Measurements from ENCODE around the gene ANKRD33B. TPM values are rescaled to one million over a fixed set of nuclear protein-coding genes. Genes with fewer than 3 reads are reported as not detected.

The ANKRD33B gene
- total RNA-seq, 1 experiment from 2014 or later: 6.9 TPM

DNA sequence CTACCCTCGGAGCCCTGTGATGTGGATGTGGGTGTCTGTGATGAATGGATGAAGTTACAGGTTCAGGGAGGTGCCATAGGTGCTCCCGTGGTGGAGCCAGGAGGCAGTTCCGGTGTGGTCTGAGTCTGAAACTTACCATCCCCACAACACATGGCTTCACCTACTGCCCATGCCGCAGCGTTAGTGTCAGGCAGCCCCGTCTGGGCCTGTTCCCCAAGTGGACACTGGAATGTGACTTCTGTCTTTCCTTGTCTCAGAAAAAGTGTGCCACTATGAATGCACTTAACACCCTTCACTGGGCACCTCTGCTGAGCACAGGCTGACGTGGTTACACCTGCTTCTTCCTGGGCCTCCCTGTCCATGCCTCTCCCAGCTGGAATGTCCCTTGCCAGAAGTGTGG, 8.6 kb downstream of the ANKRD33B start:
- H4K5ac ChIP-seq (ENCODE audit: insufficient read length, low read depth, low read length): no peak overlapping the region
- H3K79me2 ChIP-seq (ENCODE audit: insufficient read depth, low read length): no peaks in the 10 kb centered on the region
- no peak overlapping the region for H3K4me2 ChIP-seq (ENCODE audit: insufficient read depth, insufficient read length, low read length)
- no peak overlapping the region for H4K8ac ChIP-seq (replicated peaks; ENCODE audit: insufficient read length, low read depth, low read length)
- no peak overlapping the region for H2BK120ac ChIP-seq (ENCODE audit: low read depth, low read length, poor library complexity, severe bottlenecking)
- no peak overlapping the region for H2AFZ ChIP-seq (ENCODE audit: low read length)
- TF ChIP-seq CTCF (conservative IDR thresholded peaks at IDR 0.05): no peak
- no peak overlapping the region for H3T11ph ChIP-seq (ENCODE audit: low read length)
- H3K4ac ChIP-seq (ENCODE audit: low read depth, low read length): no peak overlapping the region
- no peak overlapping the region for H4K91ac ChIP-seq (ENCODE audit: insufficient read length, low read depth, low read length)
- H3K9me3 ChIP-seq (ENCODE audit: control insufficient read depth, low read depth, low read length): no peaks in the 10 kb centered on the region
- Mint-ChIP-seq H3K27me3 (ENCODE audit: low read depth) (peaks cover 25% of the 10 kb centered on the region), H3K36me3 (ENCODE audit: insufficient read depth in 1 of 3, low read depth in 3 of 3) (no peaks in the 10 kb centered on the region; a peak in 1 of 7 replicates), H3K9me3 (no peaks in the 10 kb centered on the region), H3K4me3 (no peak overlapping the region), H3K4me1 (peaks cover 1 to 5% of the 10 kb centered on the region in 2 experiments; a peak in 3 of 4 replicates), H3K27ac (no peak overlapping the region)
- H3K4me1 ChIP-seq (ENCODE audit: insufficient read depth, low read length): no peaks in the 10 kb centered on the region
- peaks cover 2% of the 10 kb centered on the region; the same call in 1 of the 2 replicates for H3K27me3 ChIP-seq (ENCODE audit: insufficient read depth, low read length)
- no peak overlapping the region for H2BK5ac ChIP-seq (ENCODE audit: insufficient read length, low read length)
- no peak overlapping the region for H2AK5ac ChIP-seq (ENCODE audit: insufficient read length, low read length)
- no CpG with 5 or more reads among the region's 7 CpGs for WGBS (ENCODE audit: extremely low coverage, insufficient read length, low lambda C conversion rate)
- H3K56ac ChIP-seq (ENCODE audit: insufficient read length, low read depth, low read length): no peak overlapping the region
- H3K27ac ChIP-seq (ENCODE audit: insufficient read length, low read depth, low read length): no peak overlapping the region
- no peak overlapping the region for H3K18ac ChIP-seq (ENCODE audit: insufficient read length, low read depth, low read length)
- no peak for DNase-seq
- H4K20me1 ChIP-seq (ENCODE audit: control insufficient read depth, insufficient read depth, insufficient read length): no peaks in the 10 kb centered on the region
- no peaks in the 10 kb centered on the region for H3K79me1 ChIP-seq (ENCODE audit: insufficient read depth, low read depth, low read length, poor library complexity, severe bottlenecking)
- H3K23ac ChIP-seq (ENCODE audit: insufficient read length, low read depth, low read length): no peak overlapping the region
- H2BK15ac ChIP-seq (ENCODE audit: low read depth, low read length): no peak overlapping the region
- H2BK12ac ChIP-seq (ENCODE audit: insufficient read length, low read depth, low read length): no peak overlapping the region
- H3K23me2 ChIP-seq (ENCODE audit: insufficient read length, low read depth, low read length, poor library complexity, severe bottlenecking): no peaks in the 10 kb centered on the region
- no peak overlapping the region for H3K9ac ChIP-seq (ENCODE audit: extremely low read depth, insufficient read length, low read length)
- no peak overlapping the region for H2BK20ac ChIP-seq (ENCODE audit: low read depth, low read length, poor library complexity, severe bottlenecking)
- H3K14ac ChIP-seq (ENCODE audit: insufficient read depth, low read length): no peak overlapping the region
